ENCODE data around the gene DAGLA. TPM values are rescaled to one million over a fixed set of nuclear protein-coding genes. Genes with fewer than 3 reads are reported as not detected.
A peak's percentile ranks its signal among the peaks of the same experiment; 100 is the strongest.

DAGLA gene
- total RNA-seq, 4 donors from 2014 or later: 1.5 to 5.6 (median 3.4) TPM

DNA sequence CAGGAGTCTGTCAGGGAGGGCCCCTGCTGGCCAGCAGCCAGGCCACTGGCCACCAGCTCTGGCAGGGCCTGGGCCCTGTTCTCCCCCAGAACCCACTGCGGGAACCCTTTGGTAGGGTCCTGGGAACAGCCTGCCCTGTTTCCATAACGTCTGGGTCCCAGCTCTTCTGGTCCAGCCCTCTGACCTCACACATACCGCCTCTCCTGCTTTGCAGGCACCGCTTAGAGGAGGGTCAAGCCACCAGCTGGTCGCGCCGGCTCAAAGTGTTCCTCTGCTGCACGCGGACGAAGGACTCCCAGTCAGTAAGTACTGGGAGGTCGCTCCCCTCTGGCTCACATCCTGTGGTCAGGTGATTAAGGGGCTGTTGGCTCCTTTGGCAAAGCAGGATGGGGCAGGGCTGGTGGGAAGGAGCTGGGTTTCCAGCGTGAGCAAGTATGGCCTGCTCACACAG is 45.6 kb downstream of the DAGLA start:
- Histone ChIP-seq H3K36me3 (peaks cover 0 to 66% of the 10 kb centered on the region in 2 donors), H3K4me1 (peaks cover 0 to 24% (median 0%) of the 10 kb centered on the region in 3 donors), H3K9me3 (no peaks in the 10 kb centered on the region), H3K27me3 (no peaks in the 10 kb centered on the region), H3K27ac (no peak overlapping the region), H3K4me3 (no peak overlapping the region)
- TF ChIP-seq, protein P1, sequence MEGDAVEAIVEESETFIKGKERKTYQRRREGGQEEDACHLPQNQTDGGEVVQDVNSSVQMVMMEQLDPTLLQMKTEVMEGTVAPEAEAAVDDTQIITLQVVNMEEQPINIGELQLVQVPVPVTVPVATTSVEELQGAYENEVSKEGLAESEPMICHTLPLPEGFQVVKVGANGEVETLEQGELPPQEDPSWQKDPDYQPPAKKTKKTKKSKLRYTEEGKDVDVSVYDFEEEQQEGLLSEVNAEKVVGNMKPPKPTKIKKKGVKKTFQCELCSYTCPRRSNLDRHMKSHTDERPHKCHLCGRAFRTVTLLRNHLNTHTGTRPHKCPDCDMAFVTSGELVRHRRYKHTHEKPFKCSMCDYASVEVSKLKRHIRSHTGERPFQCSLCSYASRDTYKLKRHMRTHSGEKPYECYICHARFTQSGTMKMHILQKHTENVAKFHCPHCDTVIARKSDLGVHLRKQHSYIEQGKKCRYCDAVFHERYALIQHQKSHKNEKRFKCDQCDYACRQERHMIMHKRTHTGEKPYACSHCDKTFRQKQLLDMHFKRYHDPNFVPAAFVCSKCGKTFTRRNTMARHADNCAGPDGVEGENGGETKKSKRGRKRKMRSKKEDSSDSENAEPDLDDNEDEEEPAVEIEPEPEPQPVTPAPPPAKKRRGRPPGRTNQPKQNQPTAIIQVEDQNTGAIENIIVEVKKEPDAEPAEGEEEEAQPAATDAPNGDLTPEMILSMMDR (IDR thresholded peaks at IDR 0.05): no peak
- TF ChIP-seq EP300 (IDR thresholded peaks at IDR 0.05): no peak
- no peak for TF ChIP-seq POLR2A (IDR thresholded peaks at IDR 0.05)
- no peak for TF ChIP-seq POLR2AphosphoS5 (IDR thresholded peaks at IDR 0.05)
- no CpG with 5 or more reads among the region's 12 CpGs for WGBS, 2 donors (ENCODE audit: low coverage in 1 of 2)
- no peak for ATAC-seq

DNA sequence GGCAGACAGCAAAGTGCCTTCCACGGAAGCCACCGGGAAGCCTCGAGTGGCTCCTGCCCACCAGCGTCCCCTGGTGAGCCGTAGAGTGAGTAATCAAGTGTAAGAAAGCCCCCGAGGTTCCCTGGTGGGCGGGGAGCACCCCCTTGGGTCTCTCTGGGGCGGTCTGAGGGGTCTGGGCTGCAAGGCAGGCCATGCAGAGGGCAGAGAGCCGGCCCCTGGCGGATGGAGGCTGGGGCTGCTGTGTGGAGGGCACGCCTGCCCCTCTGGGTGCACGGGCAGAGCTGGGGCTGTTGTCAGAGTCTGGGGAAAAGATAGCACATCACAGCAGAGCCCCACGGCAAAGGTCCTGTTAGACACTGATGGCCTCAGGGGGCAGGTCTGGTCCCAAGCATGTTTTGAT is 46.6 kb downstream of the DAGLA start:
- WGBS, 2 donors (ENCODE audit: low coverage in 1 of 2): 87% methylated on average over 3 of the region's 13 CpGs; no CpG with 5 or more reads in 1 of the 2 donors
- H3K4me1 ChIP-seq: peaks cover 0 to 33% (median 0%) of the 10 kb centered on the region in 3 donors
- H3K27me3 ChIP-seq: no peaks in the 10 kb centered on the region
- no peaks in the 10 kb centered on the region for H3K9me3 ChIP-seq
- TF ChIP-seq, protein P1 (IDR thresholded peaks at IDR 0.05): no peak
- no peak for TF ChIP-seq POLR2AphosphoS5 (IDR thresholded peaks at IDR 0.05)
- H3K4me3 ChIP-seq: no peak overlapping the region
- no peak for ATAC-seq
- peak overlapping the region in 1 of 4 donors; percentile 5 for H3K27ac ChIP-seq
- peaks cover 0 to 69% of the 10 kb centered on the region in 2 donors for H3K36me3 ChIP-seq

DNA sequence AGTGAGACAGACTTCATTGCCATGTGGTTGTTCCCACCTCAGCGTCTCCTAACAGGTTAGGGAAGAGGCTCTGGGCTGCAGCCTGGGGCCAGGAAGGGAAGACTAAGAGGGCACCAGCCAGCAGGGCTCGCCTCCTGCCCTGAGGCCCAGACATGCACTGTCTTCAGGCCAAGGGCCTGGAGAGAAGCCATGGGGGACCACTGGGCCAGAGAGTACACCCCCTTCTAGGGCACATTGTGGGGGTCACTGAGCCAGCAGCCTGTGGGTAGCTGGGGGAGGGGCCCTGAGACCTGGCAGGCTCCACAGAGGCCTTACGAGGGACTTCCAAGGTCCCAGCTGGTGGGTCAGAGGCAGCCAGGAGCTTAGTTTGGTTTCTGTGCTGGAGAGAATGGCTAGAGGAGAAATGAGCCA is 47.2 kb downstream of the DAGLA start:
- Histone ChIP-seq H3K9me3 (no peaks in the 10 kb centered on the region), H3K27ac (peak overlapping the region in 2 of 4 donors; percentile 7 to 12), H3K36me3 (peaks cover 0 to 69% of the 10 kb centered on the region in 2 donors), H3K27me3 (no peaks in the 10 kb centered on the region), H3K4me3 (no peak overlapping the region), H3K4me1 (peaks cover 0 to 39% (median 5%) of the 10 kb centered on the region in 3 donors)
- TF ChIP-seq EP300 (IDR thresholded peaks at IDR 0.05): no peak
- ATAC-seq: no peak
- WGBS, 2 donors (ENCODE audit: low coverage in 1 of 2): 60% methylated on average over 1 of the region's 3 CpGs; no CpG with 5 or more reads in 1 of the 2 donors

DNA sequence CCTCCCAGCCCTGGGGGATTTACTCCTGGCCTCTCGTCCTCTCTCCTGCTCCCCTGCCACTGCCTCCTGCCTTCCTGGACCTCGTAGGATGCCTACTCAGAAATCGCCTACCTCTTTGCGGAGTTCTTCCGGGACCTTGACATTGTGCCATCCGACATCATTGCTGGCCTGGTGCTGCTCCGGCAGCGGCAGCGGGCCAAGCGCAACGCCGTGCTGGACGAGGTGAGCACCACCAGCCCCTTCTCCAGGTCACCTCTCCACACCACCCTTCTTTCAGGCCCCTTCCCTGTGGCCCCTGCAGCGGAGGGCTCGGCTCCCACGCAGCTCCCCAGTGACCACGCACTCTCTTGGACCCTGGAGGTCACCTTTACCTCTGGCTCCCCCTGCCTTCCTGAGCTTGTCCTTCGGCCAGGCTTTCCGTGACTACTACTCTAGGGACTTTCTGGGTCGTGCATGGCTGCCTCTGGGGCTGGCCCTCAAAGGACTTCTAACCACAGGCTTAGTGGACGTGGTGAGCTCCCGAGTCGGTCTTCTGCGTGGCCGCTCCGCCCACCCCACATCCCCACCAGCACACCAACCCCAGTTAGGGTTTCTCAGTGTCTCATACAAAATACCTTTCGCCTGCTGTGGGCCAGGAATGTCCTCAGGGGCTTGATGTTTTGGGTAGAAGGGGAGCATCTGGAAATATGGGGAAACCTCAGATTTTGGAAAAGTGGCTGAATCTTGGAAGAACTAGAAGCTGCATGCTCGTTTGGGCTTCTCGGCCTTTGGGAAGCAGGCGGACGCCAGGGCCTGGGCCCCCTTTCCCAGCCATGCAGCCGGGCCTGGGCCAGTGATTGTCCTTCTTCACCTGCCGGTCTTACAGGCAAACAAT is 48.1 kb downstream of the DAGLA start:
- Histone ChIP-seq H3K4me3 (no peak overlapping the region), H3K27me3 (no peaks in the 10 kb centered on the region), H3K27ac (peak overlapping the region in 3 of 4 donors; percentile 12 to 51 (median 27)), H3K4me1 (peaks cover 0 to 48% (median 14%) of the 10 kb centered on the region in 3 donors), H3K9me3 (no peaks in the 10 kb centered on the region), H3K36me3 (peaks cover 0 to 66% of the 10 kb centered on the region in 2 donors)
- WGBS, 2 donors (ENCODE audit: low coverage in 1 of 2): 78 to 88% methylated on average over 14 to 23 of the region's 33 CpGs
- TF ChIP-seq EP300 (IDR thresholded peaks at IDR 0.05) (no peak), POLR2AphosphoS5 (IDR thresholded peaks at IDR 0.05) (no peak), POLR2A (IDR thresholded peaks at IDR 0.05) (no peak)
- TF ChIP-seq, protein P1 (IDR thresholded peaks at IDR 0.05): no peak
- no peak for ATAC-seq

DNA sequence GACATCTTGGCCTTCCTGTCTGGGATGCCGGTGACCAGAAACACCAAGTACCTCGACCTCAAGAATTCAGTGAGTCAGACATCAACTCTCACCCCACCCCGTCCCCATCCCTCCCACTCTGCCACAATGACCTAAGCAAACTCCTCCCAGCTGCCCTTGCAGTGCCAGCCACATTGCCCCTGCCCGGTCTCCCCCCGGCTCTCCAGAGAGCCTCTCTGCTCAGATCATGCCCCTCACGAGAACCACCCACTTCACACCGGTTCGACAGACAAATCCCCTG is 48.7 kb downstream of the DAGLA start:
- ATAC-seq: no peak
- Histone ChIP-seq H3K4me3 (no peak overlapping the region), H3K4me1 (peaks cover 0 to 53% (median 14%) of the 10 kb centered on the region in 3 donors), H3K27me3 (no peaks in the 10 kb centered on the region), H3K27ac (peak overlapping the region in 3 of 4 donors; percentile 5 to 51 (median 27)), H3K9me3 (no peaks in the 10 kb centered on the region), H3K36me3 (peaks cover 0 to 60% of the 10 kb centered on the region in 2 donors)
- WGBS, 2 donors (ENCODE audit: low coverage in 1 of 2): 81% methylated on average over 5 of the region's 8 CpGs; no CpG with 5 or more reads in 1 of the 2 donors
- TF ChIP-seq EP300 (IDR thresholded peaks at IDR 0.05): no peak

All from gastroesophageal sphincter (tissue), 4 donors.